Ectodermal cell (in vitro differentiated cells): ENCODE results near the gene PLEKHG4.
A peak's percentile ranks its signal among the peaks of the same experiment; 100 is the strongest.

Experiments used
- H3K27ac ChIP-seq: 2 replicates; pipeline ENCODE4 v1.7.0; 2013; ENCODE audit warnings: mild to moderate bottlenecking, low read depth, low read length; ENCODE audit not compliant: insufficient read depth, poor library complexity, severe bottlenecking
- H3K27me3 ChIP-seq: 2 replicates; pipeline ENCODE4 v1.7.0; 2013; ENCODE audit warnings: mild to moderate bottlenecking, low read length; ENCODE audit not compliant: insufficient read depth, control insufficient read depth, poor library complexity, severe bottlenecking
- H3K36me3 ChIP-seq: one replicate; pipeline ENCODE4 v1.7.0; 2013; ENCODE audit warnings: low read length; ENCODE audit not compliant: control insufficient read depth, insufficient read depth
- H3K4me1 ChIP-seq: one replicate; pipeline ENCODE4 v1.7.0; 2013; ENCODE audit warnings: low read length; ENCODE audit not compliant: control insufficient read depth, insufficient read depth
- H3K4me3 ChIP-seq: 2 replicates; pipeline ENCODE4 v1.7.0; 2013; ENCODE audit warnings: low read depth, low read length, control low read depth; ENCODE audit not compliant: insufficient read depth
- H3K9me3 ChIP-seq: 2 replicates; pipeline ENCODE4 v1.7.0; 2013; ENCODE audit warnings: mild to moderate bottlenecking, low read length, moderate library complexity; ENCODE audit not compliant: control insufficient read depth
- WGBS, 2 experiments: methylation state at CpG; one replicate each; pipeline ENCODE4 v1.1.7; 2013; ENCODE audit warnings: missing lambda C conversion rate in 2 of 2; 5-methylcytosine and 5-hydroxymethylcytosine counted together

PLEKHG4 gene

GRCh38 chr16:67245674-67246080 lies 33.7 kb upstream of the PLEKHG4 start:
- Histone ChIP-seq H3K36me3 (no peaks in the 10 kb centered on the region), H3K4me1 (peaks cover 30% of the 10 kb centered on the region), H3K4me3 (peak overlapping the region; percentile 63), H3K27me3 (peaks cover 37% of the 10 kb centered on the region), H3K27ac (no peak overlapping the region), H3K9me3 (no peaks in the 10 kb centered on the region)
- 26 to 28% methylated on average over 8 of the region's 8 CpGs for WGBS, 2 experiments

- Histone ChIP-seq H3K9me3 (no peaks in the 10 kb centered on the region), H3K4me3 (peak overlapping the region; percentile 63), H3K4me1 (peaks cover 30% of the 10 kb centered on the region), H3K27ac (peak overlapping the region; percentile 82), H3K27me3 (peaks cover 40% of the 10 kb centered on the region), H3K36me3 (no peaks in the 10 kb centered on the region)
- 0 to 1% methylated on average over 46 to 48 of the region's 48 CpGs for WGBS, 2 experiments
These were observed 33.1 kb upstream of the PLEKHG4 start for GRCh38 chr16:67246081-67246755.

GRCh38 chr16:67246756-67247191 lies 32.6 kb upstream of the PLEKHG4 start:
- H3K27ac ChIP-seq: peak overlapping the region; percentile 82
- H3K4me1 ChIP-seq: peaks cover 30% of the 10 kb centered on the region
- H3K9me3 ChIP-seq: no peaks in the 10 kb centered on the region

GRCh38 chr16:67247192-67248072 lies 31.9 kb upstream of the PLEKHG4 start, which contains the start of gene FHOD1:
TSS of gene FHOD1 (minus strand) at chr16:67247481. CDS start at chr16:67247410, 71 bp downstream.
- Histone ChIP-seq H3K9me3 (no peaks in the 10 kb centered on the region), H3K36me3 (no peaks in the 10 kb centered on the region), H3K4me3 (peak within 1 kb of the TSS; percentile 63), H3K4me1 (peaks cover 30% of the 10 kb centered on the region), H3K27ac (peak within 1 kb of the TSS; percentile 82), H3K27me3 (peaks cover 40% of the 10 kb centered on the region)
- 0 to 1% methylated on average over 60 of the region's 60 CpGs for WGBS, 2 experiments

More at GRCh38 chr16:67246756-67247191, 32.6 kb upstream of the PLEKHG4 start:
- Histone ChIP-seq H3K4me3 (peak overlapping the region; percentile 63), H3K27me3 (peaks cover 40% of the 10 kb centered on the region), H3K36me3 (no peaks in the 10 kb centered on the region)
- WGBS, 2 experiments: 0% methylated on average over 26 of the region's 26 CpGs

- Histone ChIP-seq H3K36me3 (no peaks in the 10 kb centered on the region), H3K27ac (no peak overlapping the region), H3K4me3 (peak overlapping the region; percentile 63), H3K27me3 (peaks cover 40% of the 10 kb centered on the region), H3K4me1 (peaks cover 30% of the 10 kb centered on the region), H3K9me3 (no peaks in the 10 kb centered on the region)
- 11 to 12% methylated on average over 7 of the region's 7 CpGs for WGBS, 2 experiments
These were observed 31.3 kb upstream of the PLEKHG4 start for GRCh38 chr16:67248073-67248400.

GRCh38 chr16:67248401-67249177 lies 30.7 kb upstream of the PLEKHG4 start, which contains the start of gene SLC9A5:
TSS of gene SLC9A5 (plus strand) at chr16:67248979. CDS start at chr16:67249015, 36 bp downstream.
- no peaks in the 10 kb centered on the region for H3K9me3 ChIP-seq
- no peak within 1 kb of the TSS for H3K27ac ChIP-seq
- peaks cover 30% of the 10 kb centered on the region for H3K4me1 ChIP-seq
- peak within 1 kb of the TSS; percentile 63 for H3K4me3 ChIP-seq
- WGBS, 2 experiments: 0 to 1% methylated on average over 75 of the region's 75 CpGs
- H3K27me3 ChIP-seq: peaks cover 40% of the 10 kb centered on the region
- no peaks in the 10 kb centered on the region for H3K36me3 ChIP-seq

- Histone ChIP-seq H3K27me3 (peaks cover 40% of the 10 kb centered on the region), H3K27ac (no peak overlapping the region), H3K36me3 (no peaks in the 10 kb centered on the region), H3K4me1 (peaks cover 30% of the 10 kb centered on the region), H3K4me3 (peak overlapping the region; percentile 63), H3K9me3 (no peaks in the 10 kb centered on the region)
- 16% methylated on average over 21 of the region's 22 CpGs for WGBS, 2 experiments
These were observed 29.9 kb upstream of the PLEKHG4 start for GRCh38 chr16:67249178-67250044.

- H3K9me3 ChIP-seq: no peaks in the 10 kb centered on the region
- H3K4me1 ChIP-seq: peaks cover 29% of the 10 kb centered on the region
- peaks cover 40% of the 10 kb centered on the region for H3K27me3 ChIP-seq
- H3K36me3 ChIP-seq: no peaks in the 10 kb centered on the region
- 68 to 70% methylated on average over 4 of the region's 4 CpGs for WGBS, 2 experiments
- no peak overlapping the region for H3K27ac ChIP-seq
- H3K4me3 ChIP-seq: no peak overlapping the region
These were observed 29.3 kb upstream of the PLEKHG4 start for GRCh38 chr16:67250045-67250327.

- Histone ChIP-seq H3K9me3 (no peaks in the 10 kb centered on the region), H3K27ac (no peak overlapping the region), H3K4me3 (no peak overlapping the region), H3K4me1 (peaks cover 17% of the 10 kb centered on the region), H3K36me3 (no peaks in the 10 kb centered on the region), H3K27me3 (peaks cover 32% of the 10 kb centered on the region)
- WGBS, 2 experiments: 92% methylated on average over 4 of the region's 4 CpGs
These were observed 26.5 kb upstream of the PLEKHG4 start for GRCh38 chr16:67252609-67253497.
